HL-60 (cell line): ENCODE data around the gene NPEPL1.

ENCODE experiments used
- GABPA ChIP-seq: IDR thresholded peaks from 2 replicates; pipeline ENCODE4 v1.6.1; 2012; ENCODE audit warnings: low read depth
- POLR2AphosphoS5 ChIP-seq: IDR thresholded peaks from 2 replicates; pipeline ENCODE4 v1.6.1; 2012; ENCODE audit warnings: low read depth
- TF ChIP-seq, protein P1 (sequence below): IDR thresholded peaks from one replicate; pipeline ENCODE4 v1.5.1; 2011; ENCODE audit warnings: low read length, control low read depth, inconsistent platforms; ENCODE audit not compliant: insufficient read depth
- TF ChIP-seq, protein P2 (sequence below): IDR thresholded peaks from 2 replicates; pipeline ENCODE4 v1.6.1; 2012; ENCODE audit warnings: low read depth; ENCODE audit not compliant: insufficient replicate concordance

DNA sequence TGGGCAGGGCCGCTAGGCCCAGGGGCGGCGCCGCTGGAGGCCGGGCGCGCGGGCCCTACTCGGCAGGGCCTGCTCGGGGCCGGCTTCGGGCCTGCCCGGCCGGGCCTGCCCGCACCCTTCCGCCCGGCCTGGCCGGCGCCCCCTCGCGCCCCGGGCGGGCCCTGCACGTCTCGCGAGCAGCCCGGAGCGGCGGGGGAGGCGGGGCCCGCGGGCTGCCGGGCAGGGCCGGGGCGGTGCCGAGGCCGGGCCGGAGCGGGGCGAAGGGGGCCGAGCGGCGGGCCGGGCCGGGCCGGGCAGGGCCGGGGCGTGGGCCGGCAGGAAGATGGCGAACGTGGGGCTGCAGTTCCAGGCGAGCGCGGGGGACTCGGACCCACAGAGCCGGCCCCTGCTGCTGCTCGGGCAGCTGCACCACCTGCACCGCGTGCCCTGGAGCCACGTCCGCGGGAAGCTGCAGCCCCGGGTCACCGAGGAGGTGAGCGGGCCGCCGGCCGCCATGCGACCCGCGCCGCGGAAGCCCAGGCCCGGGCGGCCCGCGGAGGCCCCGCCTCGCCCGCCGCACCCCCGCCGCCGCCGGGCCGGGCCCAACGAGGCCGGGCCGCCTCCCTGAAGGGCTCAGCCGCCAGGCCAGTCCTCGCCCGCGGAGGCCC lies at the start of gene NPEPL1:
- TF ChIP-seq, protein P1, sequence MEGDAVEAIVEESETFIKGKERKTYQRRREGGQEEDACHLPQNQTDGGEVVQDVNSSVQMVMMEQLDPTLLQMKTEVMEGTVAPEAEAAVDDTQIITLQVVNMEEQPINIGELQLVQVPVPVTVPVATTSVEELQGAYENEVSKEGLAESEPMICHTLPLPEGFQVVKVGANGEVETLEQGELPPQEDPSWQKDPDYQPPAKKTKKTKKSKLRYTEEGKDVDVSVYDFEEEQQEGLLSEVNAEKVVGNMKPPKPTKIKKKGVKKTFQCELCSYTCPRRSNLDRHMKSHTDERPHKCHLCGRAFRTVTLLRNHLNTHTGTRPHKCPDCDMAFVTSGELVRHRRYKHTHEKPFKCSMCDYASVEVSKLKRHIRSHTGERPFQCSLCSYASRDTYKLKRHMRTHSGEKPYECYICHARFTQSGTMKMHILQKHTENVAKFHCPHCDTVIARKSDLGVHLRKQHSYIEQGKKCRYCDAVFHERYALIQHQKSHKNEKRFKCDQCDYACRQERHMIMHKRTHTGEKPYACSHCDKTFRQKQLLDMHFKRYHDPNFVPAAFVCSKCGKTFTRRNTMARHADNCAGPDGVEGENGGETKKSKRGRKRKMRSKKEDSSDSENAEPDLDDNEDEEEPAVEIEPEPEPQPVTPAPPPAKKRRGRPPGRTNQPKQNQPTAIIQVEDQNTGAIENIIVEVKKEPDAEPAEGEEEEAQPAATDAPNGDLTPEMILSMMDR = no peak
- TF ChIP-seq GABPA = no peak
- TF ChIP-seq, protein P2, sequence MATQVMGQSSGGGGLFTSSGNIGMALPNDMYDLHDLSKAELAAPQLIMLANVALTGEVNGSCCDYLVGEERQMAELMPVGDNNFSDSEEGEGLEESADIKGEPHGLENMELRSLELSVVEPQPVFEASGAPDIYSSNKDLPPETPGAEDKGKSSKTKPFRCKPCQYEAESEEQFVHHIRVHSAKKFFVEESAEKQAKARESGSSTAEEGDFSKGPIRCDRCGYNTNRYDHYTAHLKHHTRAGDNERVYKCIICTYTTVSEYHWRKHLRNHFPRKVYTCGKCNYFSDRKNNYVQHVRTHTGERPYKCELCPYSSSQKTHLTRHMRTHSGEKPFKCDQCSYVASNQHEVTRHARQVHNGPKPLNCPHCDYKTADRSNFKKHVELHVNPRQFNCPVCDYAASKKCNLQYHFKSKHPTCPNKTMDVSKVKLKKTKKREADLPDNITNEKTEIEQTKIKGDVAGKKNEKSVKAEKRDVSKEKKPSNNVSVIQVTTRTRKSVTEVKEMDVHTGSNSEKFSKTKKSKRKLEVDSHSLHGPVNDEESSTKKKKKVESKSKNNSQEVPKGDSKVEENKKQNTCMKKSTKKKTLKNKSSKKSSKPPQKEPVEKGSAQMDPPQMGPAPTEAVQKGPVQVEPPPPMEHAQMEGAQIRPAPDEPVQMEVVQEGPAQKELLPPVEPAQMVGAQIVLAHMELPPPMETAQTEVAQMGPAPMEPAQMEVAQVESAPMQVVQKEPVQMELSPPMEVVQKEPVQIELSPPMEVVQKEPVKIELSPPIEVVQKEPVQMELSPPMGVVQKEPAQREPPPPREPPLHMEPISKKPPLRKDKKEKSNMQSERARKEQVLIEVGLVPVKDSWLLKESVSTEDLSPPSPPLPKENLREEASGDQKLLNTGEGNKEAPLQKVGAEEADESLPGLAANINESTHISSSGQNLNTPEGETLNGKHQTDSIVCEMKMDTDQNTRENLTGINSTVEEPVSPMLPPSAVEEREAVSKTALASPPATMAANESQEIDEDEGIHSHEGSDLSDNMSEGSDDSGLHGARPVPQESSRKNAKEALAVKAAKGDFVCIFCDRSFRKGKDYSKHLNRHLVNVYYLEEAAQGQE = no peak
- TF ChIP-seq POLR2AphosphoS5 = no peak
